NCI-H82 treated with DMSO at 0.1 percent for 48 hours (cell line): ENCODE measurements around the gene KCNJ14.

Experiments
- DNase-seq: peaks from one replicate; lab custom pipeline; 2025; ENCODE audit not compliant: unreplicated experiment; lab: John Stamatoyannopoulos, UW

The KCNJ14 gene

DNA sequence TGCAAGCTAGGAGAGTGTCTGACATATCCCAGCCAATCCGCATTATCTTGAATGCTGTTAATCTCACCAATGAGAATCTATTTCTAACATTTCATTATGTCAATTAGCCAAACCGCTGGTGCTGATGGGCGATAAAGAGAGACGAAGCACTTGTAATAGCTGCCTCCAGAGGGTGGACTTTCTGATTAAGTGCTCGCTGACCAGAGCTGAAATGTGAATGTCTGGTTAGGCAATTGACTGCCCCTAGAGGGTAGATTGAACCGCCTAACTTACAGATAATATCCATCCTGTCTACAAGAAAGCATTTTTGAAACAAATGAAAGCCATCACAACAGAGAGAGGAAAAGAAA lies 10.1 kb upstream of the KCNJ14 start:
- DNase-seq: peak; percentile 85

DNA sequence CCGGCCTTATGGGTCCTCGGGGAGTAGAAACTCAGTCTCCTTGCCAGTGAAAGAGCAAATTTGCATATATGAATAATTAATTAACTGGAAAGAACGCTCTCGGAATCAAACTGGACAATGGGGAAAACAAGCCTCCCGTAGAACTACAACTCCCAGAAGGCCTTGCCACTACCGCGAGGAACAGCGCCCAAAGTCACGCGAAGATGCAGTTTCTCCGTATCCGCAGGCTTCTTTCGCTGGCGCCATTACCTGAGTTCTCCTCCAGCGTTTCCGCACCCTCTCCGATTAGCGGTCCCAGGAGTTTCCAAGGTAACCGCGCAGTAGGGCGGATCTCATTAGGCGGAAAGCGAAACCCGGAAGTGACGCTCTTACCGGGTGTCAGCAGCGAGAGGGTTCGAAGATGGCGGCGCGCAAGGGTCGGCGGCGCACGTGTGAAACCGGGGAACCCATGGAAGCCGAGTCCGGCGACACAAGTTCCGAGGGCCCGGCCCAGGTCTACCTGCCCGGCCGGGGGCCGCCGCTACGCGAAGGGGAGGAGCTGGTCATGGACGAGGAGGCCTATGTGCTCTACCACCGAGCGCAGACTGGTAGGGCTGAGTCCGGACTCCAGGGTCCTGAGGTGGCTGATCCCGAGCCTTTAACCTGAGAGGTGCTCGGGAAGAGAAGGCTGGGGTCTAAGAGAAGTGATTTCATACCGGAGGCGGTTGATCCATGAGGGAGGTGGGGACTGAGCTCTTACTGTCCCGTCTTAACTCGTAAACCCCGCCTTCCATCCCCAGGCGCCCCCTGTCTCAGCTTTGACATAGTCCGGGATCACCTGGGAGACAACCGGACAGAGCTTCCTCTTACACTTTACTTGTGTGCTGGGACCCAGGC lies 9.5 kb upstream of the KCNJ14 start, which contains the start of gene GRWD1:
TSS of gene GRWD1 (plus strand) at position 378 of the 876 bp plus-strand sequence. CDS start at position 401, 23 bp downstream.
- peak; percentile 91 for DNase-seq

DNA sequence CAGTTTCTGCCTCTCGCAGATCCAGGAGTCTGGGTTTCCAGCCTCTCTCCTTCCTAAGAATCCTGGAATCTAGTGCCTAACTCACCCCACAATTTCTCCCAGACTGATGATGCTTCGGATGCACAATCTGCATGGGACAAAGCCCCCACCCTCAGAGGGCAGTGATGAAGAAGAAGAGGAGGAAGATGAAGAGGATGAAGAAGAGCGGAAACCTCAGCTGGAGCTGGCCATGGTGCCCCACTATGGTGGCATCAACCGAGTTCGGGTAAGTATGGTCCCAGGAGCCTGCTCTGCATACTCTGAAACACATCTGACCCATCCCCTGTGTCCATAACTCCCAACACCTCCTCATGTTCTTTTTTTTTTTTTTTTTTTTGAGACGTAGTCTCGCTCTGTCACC lies 8.8 kb upstream of the KCNJ14 start:
- no peak for DNase-seq

DNA sequence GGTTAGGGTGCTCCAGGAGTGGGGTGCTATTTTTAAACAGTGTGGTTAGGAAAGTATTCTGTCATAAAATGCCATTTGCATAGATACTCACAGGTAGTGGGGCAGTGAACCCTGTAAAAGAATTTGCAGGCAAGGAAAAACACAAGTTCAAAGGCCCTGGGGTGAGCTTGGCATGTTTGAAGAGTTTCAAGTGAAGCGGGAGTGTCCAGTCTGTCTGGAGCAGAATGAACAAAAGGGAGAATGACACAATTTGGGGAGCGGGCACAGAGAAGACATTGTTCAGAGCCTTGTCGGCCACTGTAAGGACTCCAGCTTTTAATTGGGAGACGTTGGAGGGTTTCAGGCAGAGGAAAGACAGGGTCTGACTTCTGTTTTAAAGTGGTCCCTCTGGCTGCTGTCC lies 6.8 kb upstream of the KCNJ14 start:
- DNase-seq: no peak

DNA sequence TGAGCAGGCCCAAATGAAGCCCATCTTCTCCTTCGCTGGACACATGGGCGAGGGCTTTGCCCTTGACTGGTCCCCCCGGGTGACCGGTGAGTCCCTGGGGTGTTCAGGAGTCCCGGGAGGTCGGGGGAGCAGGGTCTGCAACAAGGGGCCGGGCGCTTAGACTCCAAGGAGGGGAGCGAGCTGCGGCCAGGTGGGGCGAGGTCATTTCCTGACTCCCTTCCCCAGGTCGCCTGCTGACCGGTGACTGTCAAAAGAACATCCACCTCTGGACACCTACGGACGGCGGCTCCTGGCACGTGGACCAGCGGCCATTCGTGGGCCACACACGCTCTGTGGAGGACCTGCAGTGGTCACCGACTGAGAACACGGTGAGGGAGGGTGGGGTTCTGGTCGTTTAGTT lies 4.9 kb upstream of the KCNJ14 start:
- no peak for DNase-seq

DNA sequence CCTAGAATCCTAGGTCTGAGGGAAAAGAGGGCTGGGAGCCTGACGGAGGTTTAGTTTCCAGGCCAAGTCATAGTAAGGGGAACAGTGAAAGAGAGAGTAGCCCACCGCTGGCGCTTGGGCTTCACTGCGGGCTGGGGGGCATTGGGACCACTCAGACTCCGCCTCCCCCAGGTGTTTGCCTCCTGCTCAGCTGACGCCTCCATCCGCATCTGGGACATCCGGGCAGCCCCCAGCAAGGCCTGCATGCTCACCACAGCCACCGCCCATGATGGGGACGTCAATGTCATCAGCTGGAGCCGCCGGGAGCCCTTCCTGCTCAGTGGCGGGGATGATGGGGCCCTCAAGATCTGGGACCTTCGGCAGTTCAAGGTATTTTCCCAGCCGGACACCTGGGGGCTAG lies 4.5 kb upstream of the KCNJ14 start:
- no peak for DNase-seq

DNA sequence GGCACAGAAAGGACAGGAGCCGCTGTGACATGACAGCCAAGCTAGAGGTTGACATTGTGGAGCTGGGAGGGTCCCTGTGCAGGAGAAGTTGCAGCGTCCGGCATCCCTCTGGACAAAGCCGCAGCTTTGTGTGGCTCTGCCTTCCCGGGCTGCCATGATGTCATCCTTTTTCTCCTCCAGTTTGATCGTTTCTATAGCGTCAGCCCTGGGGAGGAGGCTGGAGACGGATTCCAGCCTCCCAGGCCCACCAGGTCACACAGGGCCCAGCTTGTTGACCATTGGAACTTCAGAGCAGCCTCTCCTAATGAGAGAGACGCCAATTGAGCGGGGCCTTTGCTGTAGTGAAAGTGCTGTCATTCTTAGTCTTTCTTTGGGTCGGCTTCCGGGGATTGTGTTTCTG lies 3.8 kb upstream of the KCNJ14 start:
- DNase-seq: no peak

DNA sequence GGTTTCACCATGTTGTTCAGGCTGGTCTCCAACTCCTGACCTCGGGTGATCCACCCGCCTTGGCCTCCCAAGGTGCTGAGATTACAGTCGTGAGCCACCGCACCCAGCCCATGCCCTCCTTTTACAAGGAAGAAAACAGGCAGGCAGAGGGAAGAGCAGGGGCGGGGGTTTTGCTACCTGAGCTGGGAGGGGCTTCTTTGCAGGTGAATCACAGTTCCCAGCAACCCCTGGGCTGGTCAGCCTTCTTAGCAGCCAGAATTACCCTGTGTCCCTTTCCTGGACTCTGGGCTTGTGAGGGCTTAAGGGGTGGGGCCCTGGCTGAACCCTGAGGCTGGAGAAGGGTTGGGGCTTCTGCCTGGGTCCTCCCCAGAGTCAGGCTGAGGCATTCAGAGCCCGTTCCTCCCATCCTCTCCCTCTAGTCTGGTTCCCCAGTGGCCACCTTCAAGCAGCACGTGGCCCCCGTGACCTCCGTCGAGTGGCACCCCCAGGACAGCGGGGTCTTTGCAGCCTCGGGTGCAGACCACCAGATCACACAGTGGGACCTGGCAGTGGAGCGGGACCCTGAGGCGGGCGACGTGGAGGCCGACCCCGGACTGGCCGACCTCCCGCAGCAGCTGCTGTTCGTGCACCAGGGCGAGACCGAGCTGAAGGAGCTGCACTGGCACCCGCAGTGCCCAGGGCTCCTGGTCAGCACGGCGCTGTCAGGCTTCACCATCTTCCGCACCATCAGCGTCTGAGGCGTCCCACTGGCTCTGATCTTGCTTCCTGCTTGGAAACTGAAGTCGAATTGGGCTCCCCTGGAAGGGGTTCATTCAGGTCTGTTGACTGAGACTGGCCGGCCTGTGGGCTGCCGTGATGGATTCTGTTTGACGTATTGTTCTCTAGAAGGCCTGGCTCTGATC lies 2.8 kb upstream of the KCNJ14 start:
- DNase-seq: no peak

DNA sequence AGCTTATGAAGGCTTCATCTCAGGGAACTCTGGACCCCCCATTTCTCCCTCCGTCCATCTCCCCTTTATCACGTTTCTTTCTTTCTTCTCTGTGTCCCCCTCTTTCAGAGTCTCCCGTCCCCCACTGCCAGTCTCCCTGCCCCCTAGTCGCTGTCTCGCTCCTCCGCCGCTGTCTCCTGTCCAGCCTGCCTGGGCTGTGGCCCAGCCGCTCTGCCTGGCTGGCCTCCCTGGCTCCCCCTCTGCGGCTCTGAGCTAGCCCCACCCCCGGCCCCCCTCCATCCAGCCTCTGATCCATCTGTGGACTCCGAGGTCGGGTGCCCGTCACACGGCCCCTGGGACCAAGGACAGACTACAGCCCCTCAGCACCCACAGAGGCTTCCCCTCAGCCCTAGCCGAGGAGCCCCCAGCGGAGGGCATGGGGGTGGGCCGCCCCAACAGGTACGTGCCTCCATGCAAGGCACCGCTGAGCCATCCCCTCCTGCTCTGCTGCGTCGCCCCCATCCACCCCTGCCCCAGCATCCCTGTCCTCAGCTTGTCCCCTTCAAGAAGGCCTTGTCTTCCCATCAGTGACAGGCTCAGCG lies 1.1 kb upstream of the KCNJ14 start:
- DNase-seq: no peak

DNA sequence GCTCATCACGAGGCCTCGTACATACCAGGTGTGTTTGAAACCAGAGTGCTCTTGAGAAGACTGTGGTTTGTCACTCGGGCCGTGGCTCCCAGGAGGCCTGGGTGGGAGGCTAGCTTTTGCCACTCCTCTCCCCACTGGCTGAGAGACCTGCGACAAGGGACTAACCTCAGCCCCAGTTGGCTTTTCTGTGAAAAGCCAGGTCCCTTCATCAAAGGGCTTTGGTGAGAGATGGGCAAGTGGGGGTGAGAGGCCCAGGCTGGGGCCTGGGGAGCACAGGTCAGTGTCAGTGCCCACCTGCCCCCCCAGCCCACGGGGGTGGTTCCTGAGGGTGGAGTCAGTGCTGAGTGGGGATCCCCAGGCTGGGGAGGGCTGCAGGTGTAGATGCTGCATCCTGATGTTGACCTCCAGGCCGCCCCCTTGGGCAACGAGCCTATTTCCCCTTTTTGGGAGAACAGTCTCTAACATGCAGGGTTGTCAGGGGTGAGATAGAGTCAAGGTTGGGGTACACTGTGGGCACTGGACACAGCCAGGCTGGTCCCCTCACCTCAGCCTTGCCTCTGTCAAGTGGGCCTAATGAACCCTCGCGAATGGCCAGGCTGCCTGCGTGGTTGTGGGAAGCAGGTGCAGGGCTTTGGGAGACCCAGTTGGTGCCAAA lies 661 bp downstream of the KCNJ14 start:
- no peak for DNase-seq

DNA sequence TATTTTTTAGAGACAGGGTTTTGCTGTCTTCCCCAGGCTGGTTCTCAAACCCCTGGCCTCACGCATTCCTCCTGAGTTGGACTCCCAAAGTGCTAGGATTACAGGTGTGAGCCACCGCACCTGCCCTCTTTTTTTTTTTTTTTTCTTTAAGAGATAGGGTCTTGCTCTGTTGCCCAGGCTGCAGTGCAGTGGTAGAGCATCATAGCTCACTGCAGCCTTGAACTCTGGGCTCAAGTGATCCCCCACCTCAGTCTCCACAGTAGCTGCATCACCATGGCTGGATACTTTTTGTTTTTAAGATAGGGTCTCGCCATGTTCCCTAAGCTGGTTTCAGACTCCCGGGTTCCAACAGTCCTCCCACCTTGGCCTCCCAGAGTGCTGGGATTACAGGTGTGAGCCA lies 1.5 kb downstream of the KCNJ14 start:
- no peak for DNase-seq

DNA sequence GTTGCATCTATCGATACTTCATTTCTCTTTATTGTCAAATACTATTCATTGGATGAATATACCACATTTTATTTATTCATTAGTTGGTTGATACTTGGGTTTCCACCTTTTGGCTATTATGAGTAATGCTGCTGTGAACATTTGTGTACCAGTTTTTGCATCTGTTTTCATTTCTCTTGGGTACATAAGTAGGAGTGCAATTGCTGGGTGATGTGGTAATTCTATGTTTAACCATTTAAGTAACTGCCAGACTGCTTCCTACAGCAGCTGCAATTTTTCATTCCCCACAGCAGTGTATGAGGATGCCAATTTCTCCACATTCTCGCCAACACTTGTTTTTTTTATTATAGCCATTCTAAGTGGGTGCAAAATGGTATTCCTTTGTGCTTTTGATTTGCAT lies 2.6 kb downstream of the KCNJ14 start:
- DNase-seq: no peak

DNA sequence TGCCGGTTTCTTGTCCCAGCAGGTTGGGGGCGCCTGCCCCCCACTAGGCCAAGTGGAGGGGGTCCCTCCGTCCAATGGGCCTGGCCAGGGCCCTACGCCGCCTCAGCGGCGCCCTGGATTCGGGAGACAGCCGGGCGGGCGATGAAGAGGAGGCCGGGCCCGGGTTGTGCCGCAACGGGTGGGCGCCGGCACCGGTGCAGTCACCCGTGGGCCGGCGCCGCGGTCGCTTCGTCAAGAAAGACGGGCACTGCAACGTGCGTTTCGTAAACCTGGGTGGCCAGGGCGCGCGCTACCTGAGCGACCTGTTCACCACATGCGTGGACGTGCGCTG lies 6.2 kb downstream of the KCNJ14 start:
- no peak for DNase-seq

DNA sequence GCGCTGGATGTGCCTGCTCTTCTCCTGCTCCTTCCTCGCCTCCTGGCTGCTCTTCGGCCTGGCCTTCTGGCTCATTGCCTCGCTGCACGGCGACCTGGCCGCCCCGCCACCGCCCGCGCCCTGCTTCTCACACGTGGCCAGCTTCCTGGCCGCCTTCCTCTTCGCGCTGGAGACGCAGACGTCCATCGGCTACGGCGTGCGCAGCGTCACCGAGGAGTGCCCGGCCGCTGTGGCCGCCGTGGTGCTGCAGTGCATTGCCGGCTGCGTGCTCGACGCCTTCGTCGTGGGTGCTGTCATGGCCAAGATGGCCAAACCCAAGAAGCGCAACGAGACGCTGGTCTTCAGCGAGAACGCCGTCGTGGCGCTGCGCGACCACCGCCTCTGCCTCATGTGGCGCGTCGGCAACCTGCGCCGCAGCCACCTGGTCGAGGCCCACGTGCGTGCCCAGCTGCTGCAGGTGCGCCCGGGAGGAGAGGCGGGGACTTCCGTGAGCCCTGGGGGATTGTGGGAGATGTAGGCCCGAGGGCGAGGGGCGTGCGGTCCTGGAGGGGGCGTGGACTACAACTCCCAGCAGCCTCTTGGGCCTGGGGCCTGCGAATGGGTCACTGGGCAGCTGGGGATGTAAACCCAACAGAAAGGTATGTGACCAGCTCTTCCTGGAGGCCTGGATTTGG lies 6.7 kb downstream of the KCNJ14 start:
- DNase-seq: no peak

DNA sequence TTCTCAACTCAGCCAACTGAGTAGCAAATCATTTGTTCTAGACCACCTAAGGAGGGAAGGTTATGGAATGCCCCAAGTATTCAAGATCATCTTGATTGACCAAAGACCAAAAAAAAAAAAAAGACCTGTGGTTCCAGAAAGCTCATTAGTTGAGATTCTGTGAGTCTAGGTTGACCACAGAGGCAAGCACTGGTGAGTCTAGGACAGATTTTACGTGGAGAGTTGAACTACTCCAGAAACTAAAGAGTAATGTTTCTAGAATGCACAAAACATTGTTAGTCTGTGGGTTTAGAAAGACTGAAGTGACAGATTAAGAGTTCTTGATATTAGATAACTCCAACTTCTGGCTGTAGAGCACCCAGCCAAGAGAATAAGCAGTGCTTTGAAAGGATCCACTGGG lies 9.8 kb downstream of the KCNJ14 start:
- DNase-seq: no peak

DNA sequence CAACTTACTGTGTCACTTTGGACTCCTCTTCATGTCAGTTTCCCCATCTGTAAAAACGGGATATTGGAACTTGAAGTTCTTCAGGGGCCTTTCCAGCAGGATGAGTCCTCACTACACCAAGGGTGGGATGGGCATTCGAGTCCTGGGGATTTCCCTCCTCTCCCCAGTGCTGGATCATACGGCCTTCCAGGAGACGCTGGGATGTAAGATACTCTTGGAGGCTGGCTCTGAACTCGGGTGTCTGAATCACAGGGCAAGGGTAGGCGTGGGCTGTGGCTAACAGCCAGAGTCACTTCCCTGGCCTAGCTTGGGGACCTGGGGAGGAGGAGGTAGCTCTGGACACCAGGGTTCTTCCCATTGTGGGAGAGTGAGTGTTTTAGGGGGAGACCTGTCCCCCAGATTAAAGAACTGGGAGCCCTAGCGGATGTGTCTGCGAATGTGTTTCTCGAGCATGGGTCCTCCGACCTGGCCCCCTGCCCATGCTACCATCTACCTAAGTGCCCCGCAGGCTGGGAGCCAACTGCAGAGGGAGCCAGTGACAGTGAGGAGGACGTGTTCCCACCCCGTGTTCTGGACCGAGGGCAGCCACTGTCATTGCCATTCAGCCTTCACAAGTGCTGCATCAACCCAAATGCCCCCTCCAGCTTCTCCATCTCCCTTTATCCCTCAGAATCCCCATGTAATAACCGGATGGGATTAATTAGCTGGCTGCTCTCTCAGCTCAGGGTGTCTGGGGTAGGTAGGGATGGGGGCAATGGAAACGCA lies 11.4 kb downstream of the KCNJ14 start:
- DNase-seq: peak; percentile 74

DNA sequence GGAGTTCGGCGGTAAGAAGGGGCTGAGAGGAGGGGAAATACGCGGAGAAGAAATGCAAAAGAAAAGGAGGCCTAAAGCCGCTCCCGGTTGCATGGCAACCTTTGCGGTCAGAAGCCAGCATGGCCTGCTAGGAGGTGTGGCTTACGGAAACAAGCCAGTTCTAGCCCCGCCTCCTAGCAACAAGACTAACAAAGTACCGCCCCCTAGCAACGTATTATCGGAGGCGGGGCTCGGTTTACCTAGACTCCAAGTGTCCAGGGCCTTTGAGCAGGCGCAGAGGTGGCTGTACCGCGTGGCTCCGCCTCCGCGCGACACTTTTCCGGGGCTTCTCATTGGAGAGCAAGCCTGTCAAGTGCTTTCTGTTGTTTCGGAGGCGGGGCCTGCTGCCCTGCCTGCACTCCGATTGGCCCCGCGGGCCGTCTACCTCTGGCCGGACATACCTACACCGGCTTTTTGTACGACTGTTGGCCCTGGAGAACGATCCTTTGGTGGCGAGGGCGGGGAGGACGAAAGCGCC lies 13.5 kb downstream of the KCNJ14 start:
- DNase-seq: peak; percentile 100

DNA sequence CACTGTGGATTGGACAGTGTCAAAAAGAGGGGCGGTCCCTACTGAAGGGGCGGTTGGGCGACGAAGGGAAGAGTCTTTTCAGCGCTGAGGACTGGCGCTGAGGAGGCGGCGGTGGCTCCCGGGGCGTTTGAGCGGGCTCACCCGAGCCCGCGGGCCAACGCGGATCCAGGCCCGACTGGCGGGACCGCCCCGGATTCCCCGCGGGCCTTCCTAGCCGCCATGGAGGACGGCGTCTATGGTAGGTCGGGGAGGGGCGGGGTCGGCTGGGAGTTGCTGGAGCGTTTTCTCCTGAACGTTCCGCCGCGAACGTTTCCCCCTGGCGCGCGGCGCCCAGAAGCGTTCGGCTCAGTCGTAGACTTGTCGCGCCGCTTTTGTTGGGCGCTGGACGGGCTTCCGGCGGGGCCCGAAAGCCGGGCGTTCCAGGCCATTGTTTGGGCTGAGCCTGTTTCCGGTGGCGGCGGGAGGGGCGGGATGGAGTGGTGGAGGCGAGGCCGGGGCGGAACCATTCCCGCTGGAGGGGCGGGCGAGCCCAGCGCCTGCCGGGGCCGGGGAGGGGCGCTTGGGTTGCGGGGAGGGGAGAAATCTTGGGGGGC lies 14.0 kb downstream of the KCNJ14 start, which contains the start of gene CYTH2:
TSS of gene CYTH2 (plus strand) at position 81 of the 593 bp plus-strand sequence. CDS start at position 220, 139 bp downstream.
- peak; percentile 28 for DNase-seq

DNA sequence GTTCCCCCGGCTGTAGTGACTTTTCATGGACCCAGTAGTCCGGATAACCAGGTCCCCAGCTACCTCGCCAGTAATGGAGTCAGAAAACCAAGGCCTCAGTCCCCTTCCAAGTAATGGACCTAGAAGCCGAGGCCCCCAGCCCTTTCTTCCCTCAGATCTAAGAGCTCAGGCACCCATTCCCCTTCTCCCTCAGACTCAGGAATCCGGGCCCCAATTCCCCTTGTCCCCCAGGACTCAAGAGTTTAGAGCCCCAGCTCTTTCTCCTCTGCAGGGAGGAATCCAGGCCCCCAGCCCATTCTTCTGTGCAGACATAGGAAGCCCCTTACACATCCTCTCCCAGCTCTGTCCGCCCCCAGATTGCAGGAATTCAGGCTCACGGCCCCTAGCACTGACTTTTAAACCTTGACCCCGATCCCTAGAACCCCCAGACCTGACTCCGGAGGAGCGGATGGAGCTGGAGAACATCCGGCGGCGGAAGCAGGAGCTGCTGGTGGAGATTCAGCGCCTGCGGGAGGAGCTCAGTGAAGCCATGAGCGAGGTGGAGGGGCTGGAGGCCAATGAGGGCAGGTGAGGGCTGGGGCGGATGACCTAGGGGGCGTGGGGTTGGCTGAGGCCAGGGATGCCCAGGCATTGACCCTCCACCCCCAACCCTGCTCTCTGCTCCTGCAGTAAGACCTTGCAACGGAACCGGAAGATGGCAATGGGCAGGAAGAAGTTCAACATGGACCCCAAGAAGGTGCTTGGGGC lies 14.7 kb downstream of the KCNJ14 start:
- DNase-seq: no peak
